HL-60/S4 (cell line): ENCODE measurements around the gene CDH4.

Experiments
- in situ Hi-C: fragments of 300-500 bp; cut with MboI; formaldehyde crosslinking; loops from 2 replicates; pipeline ENCODE4 v1.14.3; 2022; ENCODE audit warnings: low sequenced_read_pairs

Gene CDH4

GRCh38 chr20:61354001-61354390 lies 101.9 kb downstream of the CDH4 start:
- in situ Hi-C loops, result no loop called here

- in situ Hi-C loops, result no loop called here
Observed at GRCh38 chr20:61354501-61354900, 102.4 kb downstream of the CDH4 start.

GRCh38 chr20:61354901-61355495 lies 102.9 kb downstream of the CDH4 start:
- in situ Hi-C loops, result no loop called here

- in situ Hi-C loops, result no loop called here
Observed at GRCh38 chr20:61355585-61355984, 103.5 kb downstream of the CDH4 start.

- in situ Hi-C loops, result no loop called here
Observed at GRCh38 chr20:61356196-61356595, 104.1 kb downstream of the CDH4 start.

GRCh38 chr20:61357119-61357518 lies 105.1 kb downstream of the CDH4 start:
- in situ Hi-C loops, result no loop called here

- in situ Hi-C loops, result no loop called here
Observed at GRCh38 chr20:61359254-61359653, 107.2 kb downstream of the CDH4 start.

- in situ Hi-C loops, result no loop called here
Observed at GRCh38 chr20:61360296-61360695, 108.2 kb downstream of the CDH4 start.

- in situ Hi-C loops, result no loop called here
Observed at GRCh38 chr20:61360940-61361339, 108.9 kb downstream of the CDH4 start.

GRCh38 chr20:61361501-61361900 lies 109.4 kb downstream of the CDH4 start:
- in situ Hi-C loops, result no loop called here

GRCh38 chr20:61364147-61364546 lies 112.1 kb downstream of the CDH4 start:
- in situ Hi-C loops, result no loop called here

GRCh38 chr20:61366914-61367313 lies 114.9 kb downstream of the CDH4 start:
- in situ Hi-C loops, result no loop called here

- in situ Hi-C loops, result no loop called here
Observed at GRCh38 chr20:61369731-61370520, 117.9 kb downstream of the CDH4 start.

- in situ Hi-C loops, result no loop called here
Observed at GRCh38 chr20:61370841-61371303, 118.8 kb downstream of the CDH4 start.

- in situ Hi-C loops, result no loop called here
Observed at GRCh38 chr20:61371501-61372136, 119.6 kb downstream of the CDH4 start.

GRCh38 chr20:61372137-61373054 lies 120.3 kb downstream of the CDH4 start:
- in situ Hi-C loops, result no loop called here

- in situ Hi-C loops, result no loop called here
Observed at GRCh38 chr20:61373055-61373399, 121.0 kb downstream of the CDH4 start.

GRCh38 chr20:61373956-61374545 lies 122.0 kb downstream of the CDH4 start:
- in situ Hi-C loops, result no loop called here

GRCh38 chr20:61376541-61377240 lies 124.6 kb downstream of the CDH4 start:
- in situ Hi-C loops, result no loop called here
